Neural progenitor cell (in vitro differentiated cells): ENCODE data around the gene ALDH1B1. TPM values are rescaled to one million over a fixed set of nuclear protein-coding genes. Genes with fewer than 3 reads are reported as not detected.
A peak's percentile ranks its signal among the peaks of the same experiment; 100 is the strongest.

Source experiments
- DNase-seq: peaks from one replicate; pipeline ENCODE4 v3.0.0-alpha.2; 2016; ENCODE audit warnings: low spot score
- H2AFZ ChIP-seq: fragments of 200-600 bp; sonication (generic); replicated peaks from 2 replicates; pipeline ENCODE4 v1.6.1; 2016; ENCODE audit warnings: antibody characterized with exemption
- H3F3A ChIP-seq: fragments of 200-600 bp; sonication (generic); 2 replicates; pipeline ENCODE4 v1.6.1; 2016; ENCODE audit warnings: antibody characterized with exemption, low read depth
- H3K27ac ChIP-seq: fragments of 200-600 bp; sonication (generic); 2 replicates; pipeline ENCODE4 v1.5.1; 2016; ENCODE audit warnings: mild to moderate bottlenecking
- H3K27me3 ChIP-seq: fragments of 200-600 bp; sonication (generic); 2 replicates; pipeline ENCODE4 v1.6.1; 2016; ENCODE audit warnings: mild to moderate bottlenecking, moderate library complexity
- H3K36me3 ChIP-seq: fragments of 200-600 bp; sonication (generic); 2 replicates; pipeline ENCODE4 v1.5.1; 2016
- H3K4me1 ChIP-seq: fragments of 200-600 bp; sonication (generic); 2 replicates; pipeline ENCODE4 v1.6.1; 2016; ENCODE audit warnings: mixed run types
- H3K4me2 ChIP-seq: fragments of 200-600 bp; sonication (generic); 2 replicates; pipeline ENCODE4 v1.6.1; 2016
- H3K4me3 ChIP-seq: fragments of 200-600 bp; sonication (generic); 2 replicates; pipeline ENCODE4 v1.5.1; 2016
- H3K79me2 ChIP-seq: fragments of 200-600 bp; sonication (generic); 2 replicates; pipeline ENCODE4 v1.6.1; 2016; ENCODE audit warnings: low read depth
- H3K9ac ChIP-seq: fragments of 200-600 bp; sonication (generic); 2 replicates; pipeline ENCODE4 v1.6.1; 2016
- H3K9me3 ChIP-seq: fragments of 200-600 bp; sonication (generic); 2 replicates; pipeline ENCODE4 v1.5.1; 2016; ENCODE audit warnings: low read depth
- H4K20me1 ChIP-seq: fragments of 200-600 bp; sonication (generic); 2 replicates; pipeline ENCODE4 v1.6.1; 2016; ENCODE audit warnings: low read depth
- H3K27ac Mint-ChIP-seq: 3 replicates; pipeline ENCODE4 v1.8.0; 2021; ENCODE audit warnings: mixed read lengths
- H3K27me3 Mint-ChIP-seq: 2 replicates; pipeline ENCODE4 v1.8.0; 2022; ENCODE audit warnings: low read depth, mild to moderate bottlenecking, inconsistent platforms, moderate library complexity, mixed read lengths; ENCODE audit not compliant: insufficient read depth
- H3K36me3 Mint-ChIP-seq: 3 replicates; pipeline ENCODE4 v1.8.0; 2021; ENCODE audit warnings: mixed read lengths
- H3K4me1 Mint-ChIP-seq: 3 replicates; pipeline ENCODE4 v1.8.0; 2021; ENCODE audit warnings: mixed read lengths
- H3K4me3 Mint-ChIP-seq: 3 replicates; pipeline ENCODE4 v1.8.0; 2021; ENCODE audit warnings: mild to moderate bottlenecking, moderate library complexity, mixed read lengths
- H3K9me3 Mint-ChIP-seq: 3 replicates; pipeline ENCODE4 v1.8.0; 2020; ENCODE audit warnings: mixed read lengths
- EZH2 ChIP-seq: fragments of 200-600 bp; sonication (generic); IDR thresholded peaks from 2 replicates; pipeline ENCODE4 v1.6.1; 2017; ENCODE audit warnings: antibody characterized with exemption, mild to moderate bottlenecking, moderate library complexity
- EZH2phosphoT487 ChIP-seq: fragments of 200-600 bp; sonication (generic); IDR thresholded peaks from 2 replicates; pipeline ENCODE4 v1.6.1; 2017; ENCODE audit warnings: antibody characterized with exemption
- total RNA-seq: library from RNA; depleted of rRNA; stranded (reverse); fragments of >200 nt; gene quantifications from 2 replicates; pipeline ENCODE4 v1.2.3, GENCODE V29; 2015; ENCODE audit warnings: low replicate concordance
- TF ChIP-seq, protein P1 (sequence below): fragments of 200-600 bp; sonication (generic); IDR thresholded peaks from 2 replicates; pipeline ENCODE4 v1.5.1; 2017; ENCODE audit warnings: antibody characterized with exemption, mild to moderate bottlenecking

Gene ALDH1B1
- total RNA-seq, 1 donor from 2014 or later: 32.9 TPM

DNA sequence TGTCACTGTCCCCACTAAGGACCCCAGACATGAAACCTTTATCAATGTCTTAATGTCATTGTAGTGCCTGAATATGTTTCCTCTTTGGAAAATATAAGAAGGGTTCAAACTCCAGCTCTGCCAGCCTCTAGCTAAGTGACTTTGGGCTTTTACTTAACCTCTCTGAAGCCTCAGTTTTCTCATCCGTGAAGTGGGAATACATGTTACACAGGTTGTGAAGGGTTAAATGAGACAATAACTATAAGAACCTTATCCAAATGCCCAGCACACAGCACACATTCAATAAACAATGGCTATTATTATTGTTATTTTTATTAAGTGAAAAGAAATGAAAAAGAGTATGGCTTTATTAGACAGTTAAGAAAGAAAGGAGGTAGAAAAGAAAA, 47.4 kb downstream of the ALDH1B1 start:
- no peaks in the 10 kb centered on the region for H3K36me3 ChIP-seq
- H2AFZ ChIP-seq: no peak overlapping the region
- H3K27ac Mint-ChIP-seq: no peak overlapping the region
- H3K4me1 Mint-ChIP-seq: peaks cover 4% of the 10 kb centered on the region
- no peaks in the 10 kb centered on the region for H3K27me3 ChIP-seq
- H3K9me3 ChIP-seq: no peaks in the 10 kb centered on the region
- H3K4me3 Mint-ChIP-seq: no peak overlapping the region
- no peaks in the 10 kb centered on the region for H3F3A ChIP-seq
- H3K36me3 Mint-ChIP-seq: peaks cover 5% of the 10 kb centered on the region
- H3K27me3 Mint-ChIP-seq: peaks cover 4% of the 10 kb centered on the region
- no peak overlapping the region for H3K9ac ChIP-seq
- no peak for TF ChIP-seq EZH2
- TF ChIP-seq EZH2phosphoT487: no peak
- H3K4me1 ChIP-seq: no peaks in the 10 kb centered on the region
- DNase-seq: no peak
- no peaks in the 10 kb centered on the region for H4K20me1 ChIP-seq
- no peak overlapping the region for H3K4me3 ChIP-seq
- H3K4me2 ChIP-seq: no peak overlapping the region
- no peak overlapping the region for H3K27ac ChIP-seq
- peaks cover 2% of the 10 kb centered on the region for H3K9me3 Mint-ChIP-seq
- no peaks in the 10 kb centered on the region for H3K79me2 ChIP-seq

DNA sequence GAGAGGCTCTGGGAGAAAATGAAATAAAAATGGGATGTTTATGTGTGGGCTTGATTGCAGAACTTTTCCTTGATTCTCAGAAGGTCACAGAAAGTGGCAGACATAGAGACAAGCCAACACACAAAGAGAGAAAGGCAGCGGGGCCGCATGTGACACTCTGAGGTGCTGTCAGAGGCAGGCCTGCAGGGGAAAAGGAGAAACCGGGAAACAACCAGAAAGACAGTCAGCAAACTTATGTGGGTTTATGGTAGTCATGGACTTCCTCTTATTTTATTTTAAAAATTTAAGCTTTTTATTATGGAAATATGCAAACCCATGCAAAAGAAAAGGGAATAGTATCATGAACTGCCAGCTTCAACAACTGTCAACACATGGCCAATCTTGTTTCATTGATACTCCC, 48.0 kb downstream of the ALDH1B1 start:
- Histone ChIP-seq H3F3A (no peaks in the 10 kb centered on the region), H3K9me3 (no peaks in the 10 kb centered on the region), H3K36me3 (no peaks in the 10 kb centered on the region), H3K4me2 (no peak overlapping the region), H3K27me3 (no peaks in the 10 kb centered on the region), H2AFZ (no peak overlapping the region), H3K4me3 (no peak overlapping the region), H3K27ac (no peak overlapping the region), H4K20me1 (no peaks in the 10 kb centered on the region), H3K9ac (no peak overlapping the region), H3K79me2 (no peaks in the 10 kb centered on the region), H3K4me1 (no peaks in the 10 kb centered on the region)
- no peak overlapping the region for H3K4me3 Mint-ChIP-seq
- no peak overlapping the region for H3K27ac Mint-ChIP-seq
- peaks cover 4% of the 10 kb centered on the region for H3K27me3 Mint-ChIP-seq
- TF ChIP-seq EZH2phosphoT487: no peak
- TF ChIP-seq EZH2: no peak
- TF ChIP-seq, protein P1, sequence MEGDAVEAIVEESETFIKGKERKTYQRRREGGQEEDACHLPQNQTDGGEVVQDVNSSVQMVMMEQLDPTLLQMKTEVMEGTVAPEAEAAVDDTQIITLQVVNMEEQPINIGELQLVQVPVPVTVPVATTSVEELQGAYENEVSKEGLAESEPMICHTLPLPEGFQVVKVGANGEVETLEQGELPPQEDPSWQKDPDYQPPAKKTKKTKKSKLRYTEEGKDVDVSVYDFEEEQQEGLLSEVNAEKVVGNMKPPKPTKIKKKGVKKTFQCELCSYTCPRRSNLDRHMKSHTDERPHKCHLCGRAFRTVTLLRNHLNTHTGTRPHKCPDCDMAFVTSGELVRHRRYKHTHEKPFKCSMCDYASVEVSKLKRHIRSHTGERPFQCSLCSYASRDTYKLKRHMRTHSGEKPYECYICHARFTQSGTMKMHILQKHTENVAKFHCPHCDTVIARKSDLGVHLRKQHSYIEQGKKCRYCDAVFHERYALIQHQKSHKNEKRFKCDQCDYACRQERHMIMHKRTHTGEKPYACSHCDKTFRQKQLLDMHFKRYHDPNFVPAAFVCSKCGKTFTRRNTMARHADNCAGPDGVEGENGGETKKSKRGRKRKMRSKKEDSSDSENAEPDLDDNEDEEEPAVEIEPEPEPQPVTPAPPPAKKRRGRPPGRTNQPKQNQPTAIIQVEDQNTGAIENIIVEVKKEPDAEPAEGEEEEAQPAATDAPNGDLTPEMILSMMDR: no peak
- H3K36me3 Mint-ChIP-seq: peaks cover 4% of the 10 kb centered on the region
- peaks cover 2% of the 10 kb centered on the region for H3K9me3 Mint-ChIP-seq
- H3K4me1 Mint-ChIP-seq: peaks cover 4% of the 10 kb centered on the region
- DNase-seq: no peak

DNA sequence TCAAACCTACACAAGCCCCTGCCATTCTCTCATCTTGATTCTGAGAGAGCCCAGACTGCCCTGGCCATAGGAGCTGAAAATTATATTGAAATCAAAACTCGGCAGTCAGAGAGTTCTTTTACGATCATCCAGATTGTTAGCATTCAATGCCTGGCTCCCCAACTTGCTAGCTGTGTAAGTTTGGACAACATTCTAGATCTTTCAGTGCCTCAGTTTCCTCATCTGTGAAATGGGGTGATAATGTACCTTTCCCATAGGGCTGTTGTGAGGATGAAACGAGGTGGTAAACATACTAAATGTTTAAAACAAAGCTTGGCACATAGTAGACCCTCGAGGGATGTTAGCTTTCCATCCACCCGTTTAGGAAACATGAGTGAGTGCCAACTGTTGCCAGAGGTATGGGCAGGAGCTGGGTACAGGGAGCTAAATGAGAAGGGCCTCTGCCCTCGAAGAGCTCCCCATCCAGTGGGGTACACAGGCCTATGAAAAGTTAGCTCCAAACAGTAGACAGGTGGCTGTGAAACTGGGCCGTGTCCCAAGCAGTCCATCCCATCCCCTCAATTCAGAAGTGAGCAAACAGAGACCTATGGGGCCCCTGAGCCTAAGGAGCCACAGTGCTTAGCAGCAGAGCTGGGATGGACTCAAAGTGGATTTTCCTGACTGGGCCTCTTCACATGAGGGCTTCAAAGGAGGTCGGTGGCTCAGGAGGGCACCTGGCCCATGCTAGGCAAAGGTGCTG, 49.0 kb downstream of the ALDH1B1 start:
- peaks cover 4% of the 10 kb centered on the region for H3K4me1 Mint-ChIP-seq
- H3K9me3 ChIP-seq: no peaks in the 10 kb centered on the region
- TF ChIP-seq EZH2phosphoT487 (no peak), EZH2 (no peak)
- TF ChIP-seq, protein P1: no peak
- no peaks in the 10 kb centered on the region for H3F3A ChIP-seq
- H3K4me3 Mint-ChIP-seq: no peak overlapping the region
- no peaks in the 10 kb centered on the region for H3K36me3 ChIP-seq
- no peak overlapping the region for H2AFZ ChIP-seq
- no peaks in the 10 kb centered on the region for H3K27me3 ChIP-seq
- H3K4me1 ChIP-seq: no peaks in the 10 kb centered on the region
- peaks cover 2% of the 10 kb centered on the region for H3K9me3 Mint-ChIP-seq
- no peak overlapping the region for H3K4me3 ChIP-seq
- H3K27ac Mint-ChIP-seq: no peak overlapping the region
- no peaks in the 10 kb centered on the region for H3K79me2 ChIP-seq
- peaks cover 4% of the 10 kb centered on the region for H3K27me3 Mint-ChIP-seq
- no peak overlapping the region for H3K9ac ChIP-seq
- H4K20me1 ChIP-seq: no peaks in the 10 kb centered on the region
- no peak overlapping the region for H3K27ac ChIP-seq
- H3K36me3 Mint-ChIP-seq: peaks cover 3% of the 10 kb centered on the region
- DNase-seq: no peak
- no peak overlapping the region for H3K4me2 ChIP-seq

DNA sequence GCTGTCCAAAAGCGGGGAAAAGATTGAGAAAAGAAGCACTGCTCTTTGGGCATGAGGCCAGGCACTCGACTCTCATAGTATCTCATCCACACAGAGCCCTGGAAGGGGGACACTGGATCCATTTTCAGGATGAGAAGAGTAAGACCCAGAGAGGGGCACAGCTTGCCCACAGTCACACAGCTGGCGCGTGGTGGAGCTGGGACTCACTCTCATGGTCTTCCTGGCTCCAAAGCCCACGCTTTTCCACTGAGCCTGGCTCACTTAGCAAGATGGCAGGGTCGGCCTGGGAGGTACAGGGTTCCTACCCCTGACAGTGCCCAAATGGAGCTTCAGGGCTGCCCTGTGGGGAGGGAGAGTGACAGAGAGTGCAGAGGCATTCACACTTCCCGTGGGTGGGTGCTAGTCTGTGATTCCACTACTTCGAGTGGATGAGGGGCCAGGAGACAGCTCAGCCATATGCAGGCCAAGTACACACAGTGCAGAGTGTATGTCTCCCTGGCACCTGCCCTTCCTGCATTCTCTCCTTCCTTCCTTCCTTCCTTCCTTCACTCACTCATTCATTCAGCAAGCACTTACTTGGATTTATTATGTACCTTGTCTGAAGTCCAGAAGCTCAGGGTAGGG, 50.1 kb downstream of the ALDH1B1 start:
- Mint-ChIP-seq H3K4me1 (peaks cover 8% of the 10 kb centered on the region), H3K27me3 (peaks cover 4% of the 10 kb centered on the region), H3K4me3 (no peak overlapping the region), H3K27ac (peak overlapping the region; percentile 40), H3K36me3 (no peaks in the 10 kb centered on the region), H3K9me3 (no peaks in the 10 kb centered on the region)
- H3K4me1 ChIP-seq: no peaks in the 10 kb centered on the region
- TF ChIP-seq, protein P1: no peak
- TF ChIP-seq EZH2phosphoT487: no peak
- no peak for TF ChIP-seq EZH2
- H3F3A ChIP-seq: no peaks in the 10 kb centered on the region
- H3K4me3 ChIP-seq: no peak overlapping the region
- no peaks in the 10 kb centered on the region for H3K36me3 ChIP-seq
- no peaks in the 10 kb centered on the region for H3K9me3 ChIP-seq
- no peak overlapping the region for H3K9ac ChIP-seq
- no peak overlapping the region for H3K4me2 ChIP-seq
- no peaks in the 10 kb centered on the region for H3K27me3 ChIP-seq
- H2AFZ ChIP-seq: no peak overlapping the region
- DNase-seq: no peak
- H3K79me2 ChIP-seq: no peaks in the 10 kb centered on the region
- H3K27ac ChIP-seq: no peak overlapping the region
- H4K20me1 ChIP-seq: no peaks in the 10 kb centered on the region
